Measurements from ENCODE around the gene TRIP10. TPM values are rescaled to one million over a fixed set of nuclear protein-coding genes. Genes with fewer than 3 reads are reported as not detected.

Gene TRIP10
- total and polyA plus RNA-seq, 2 donors (not counting 1 experiment from before 2014, with no cell fraction given): 32.3 to 35.3 TPM

DNA sequence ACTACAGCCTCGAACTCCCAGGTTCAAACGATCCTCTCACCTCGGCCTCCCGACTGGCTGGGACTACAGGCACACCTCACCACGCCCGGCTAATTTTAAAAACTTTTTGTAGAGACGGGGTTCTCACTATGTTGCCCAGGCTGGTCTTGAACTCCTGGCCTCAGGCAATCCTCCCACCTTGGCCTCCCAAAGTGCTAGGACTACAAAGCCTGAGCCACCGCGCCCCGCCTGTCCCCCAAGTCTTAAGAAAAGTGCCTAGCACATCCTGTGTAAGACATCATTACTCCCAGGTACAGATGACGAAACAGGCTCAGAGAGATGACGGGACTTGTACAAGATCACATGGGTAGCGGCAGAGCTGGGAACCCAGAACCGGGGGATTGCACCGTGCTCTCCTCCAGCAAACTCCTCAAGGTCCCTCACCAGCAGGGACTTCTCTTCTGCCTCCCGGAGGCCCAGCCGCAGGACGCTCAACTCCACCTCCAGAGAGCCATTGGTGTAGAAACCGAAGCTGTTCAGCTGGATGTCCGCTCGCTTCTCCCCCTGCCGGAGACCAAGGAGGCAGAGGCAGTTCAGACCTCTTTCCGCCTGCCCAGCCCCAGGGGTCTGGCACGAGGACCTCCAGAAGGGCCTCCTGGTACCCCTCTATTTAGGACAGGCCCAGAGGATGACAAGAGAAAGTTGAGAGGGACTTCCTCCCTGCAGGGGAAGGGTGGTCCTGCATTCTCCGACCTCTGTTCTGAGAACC lies 3.1 kb upstream of the TRIP10 start:
- Histone ChIP-seq H3K9ac (ENCODE audit: insufficient read depth, low read length) (peak overlapping the region; percentile 91), H3K27me3 (ENCODE audit: control insufficient read depth, insufficient read depth, low read length) (no peaks in the 10 kb centered on the region), H3K9me3 (ENCODE audit: control insufficient read depth, insufficient read depth, low read depth, low read length) (no peaks in the 10 kb centered on the region), H3K4me2 (ENCODE audit: extremely low read depth, insufficient read depth, low read length) (peak overlapping the region; percentile 92), H3K4me3 (replicated peaks in 1 of 4; ENCODE audit: control extremely low read depth in 1 of 4, insufficient read depth in 1 of 4, low read depth in 3 of 4, low read length in 4 of 4) (peak overlapping the region; percentile 72 to 98 (median 82)), H2AFZ (ENCODE audit: low read length) (peak overlapping the region; percentile 79), H4K20me1 (ENCODE audit: control insufficient read depth, extremely low read depth, insufficient read depth, low read length) (no peaks in the 10 kb centered on the region), H3K36me3 (ENCODE audit: control insufficient read depth, insufficient read depth, low read length) (peaks cover 3% of the 10 kb centered on the region), H3K4me1 (ENCODE audit: control insufficient read depth, extremely low read depth, insufficient read depth, low read length) (peaks cover 17% of the 10 kb centered on the region), H3K79me2 (ENCODE audit: control insufficient read depth, insufficient read depth, low read length) (peaks cover 5% of the 10 kb centered on the region), H3K27ac (ENCODE audit: insufficient read depth, low read length) (peak overlapping the region; percentile 93)
- DNase-seq (ENCODE audit: low read depth in 2 of 2): peak; percentile 88 to 89
- TF ChIP-seq, protein P1, sequence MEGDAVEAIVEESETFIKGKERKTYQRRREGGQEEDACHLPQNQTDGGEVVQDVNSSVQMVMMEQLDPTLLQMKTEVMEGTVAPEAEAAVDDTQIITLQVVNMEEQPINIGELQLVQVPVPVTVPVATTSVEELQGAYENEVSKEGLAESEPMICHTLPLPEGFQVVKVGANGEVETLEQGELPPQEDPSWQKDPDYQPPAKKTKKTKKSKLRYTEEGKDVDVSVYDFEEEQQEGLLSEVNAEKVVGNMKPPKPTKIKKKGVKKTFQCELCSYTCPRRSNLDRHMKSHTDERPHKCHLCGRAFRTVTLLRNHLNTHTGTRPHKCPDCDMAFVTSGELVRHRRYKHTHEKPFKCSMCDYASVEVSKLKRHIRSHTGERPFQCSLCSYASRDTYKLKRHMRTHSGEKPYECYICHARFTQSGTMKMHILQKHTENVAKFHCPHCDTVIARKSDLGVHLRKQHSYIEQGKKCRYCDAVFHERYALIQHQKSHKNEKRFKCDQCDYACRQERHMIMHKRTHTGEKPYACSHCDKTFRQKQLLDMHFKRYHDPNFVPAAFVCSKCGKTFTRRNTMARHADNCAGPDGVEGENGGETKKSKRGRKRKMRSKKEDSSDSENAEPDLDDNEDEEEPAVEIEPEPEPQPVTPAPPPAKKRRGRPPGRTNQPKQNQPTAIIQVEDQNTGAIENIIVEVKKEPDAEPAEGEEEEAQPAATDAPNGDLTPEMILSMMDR (conservative IDR thresholded peaks at IDR 0.05 in 1 of 2, IDR thresholded peaks at IDR 0.05 in 1 of 2; ENCODE audit: low read depth in 1 of 2, low read length in 2 of 2): peak; percentile 61 to 78
- TF ChIP-seq EZH2 (IDR thresholded peaks at IDR 0.05; ENCODE audit: low read length, missing control alignments): no peak

DNA sequence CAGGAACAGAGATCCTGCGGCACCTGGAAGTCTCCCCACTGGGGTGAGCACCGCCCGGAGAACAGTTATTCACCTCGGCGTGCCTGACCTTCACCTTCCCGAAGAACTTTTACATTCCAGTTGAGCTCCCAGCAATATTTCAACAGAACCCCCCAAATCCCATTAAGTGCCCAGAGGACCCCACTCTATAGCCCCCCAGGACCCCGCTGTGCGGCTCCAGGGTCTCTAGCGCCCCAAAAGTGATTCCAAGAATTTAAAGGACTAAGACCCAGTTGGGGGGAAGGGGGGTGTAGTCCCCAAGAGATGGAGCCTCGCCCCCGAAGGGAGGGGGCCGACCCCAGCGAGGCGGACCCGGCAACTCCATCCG lies 2.6 kb upstream of the TRIP10 start:
- H3K4me2 ChIP-seq (ENCODE audit: extremely low read depth, insufficient read depth, low read length): peak overlapping the region; percentile 92
- peaks cover under 1% of the 10 kb centered on the region for H3K36me3 ChIP-seq (ENCODE audit: control insufficient read depth, insufficient read depth, low read length)
- H3K4me3 ChIP-seq (replicated peaks in 1 of 4; ENCODE audit: control extremely low read depth in 1 of 4, insufficient read depth in 1 of 4, low read depth in 3 of 4, low read length in 4 of 4): peak overlapping the region; percentile 72 to 98 (median 82)
- H3K27ac ChIP-seq (ENCODE audit: insufficient read depth, low read length): peak overlapping the region; percentile 93
- H3K9ac ChIP-seq (ENCODE audit: insufficient read depth, low read length): peak overlapping the region; percentile 91
- no peaks in the 10 kb centered on the region for H3K9me3 ChIP-seq (ENCODE audit: control insufficient read depth, insufficient read depth, low read depth, low read length)
- no peaks in the 10 kb centered on the region for H4K20me1 ChIP-seq (ENCODE audit: control insufficient read depth, extremely low read depth, insufficient read depth, low read length)
- peak overlapping the region; percentile 79 for H2AFZ ChIP-seq (ENCODE audit: low read length)
- TF ChIP-seq EZH2 (IDR thresholded peaks at IDR 0.05; ENCODE audit: low read length, missing control alignments): no peak
- TF ChIP-seq, protein P1 (conservative IDR thresholded peaks at IDR 0.05 in 1 of 2, IDR thresholded peaks at IDR 0.05 in 1 of 2; ENCODE audit: low read depth in 1 of 2, low read length in 2 of 2): no peak
- H3K27me3 ChIP-seq (ENCODE audit: control insufficient read depth, insufficient read depth, low read length): no peaks in the 10 kb centered on the region
- peaks cover 17% of the 10 kb centered on the region for H3K4me1 ChIP-seq (ENCODE audit: control insufficient read depth, extremely low read depth, insufficient read depth, low read length)
- peaks cover 6% of the 10 kb centered on the region for H3K79me2 ChIP-seq (ENCODE audit: control insufficient read depth, insufficient read depth, low read length)
- DNase-seq (ENCODE audit: low read depth in 2 of 2): no peak

DNA sequence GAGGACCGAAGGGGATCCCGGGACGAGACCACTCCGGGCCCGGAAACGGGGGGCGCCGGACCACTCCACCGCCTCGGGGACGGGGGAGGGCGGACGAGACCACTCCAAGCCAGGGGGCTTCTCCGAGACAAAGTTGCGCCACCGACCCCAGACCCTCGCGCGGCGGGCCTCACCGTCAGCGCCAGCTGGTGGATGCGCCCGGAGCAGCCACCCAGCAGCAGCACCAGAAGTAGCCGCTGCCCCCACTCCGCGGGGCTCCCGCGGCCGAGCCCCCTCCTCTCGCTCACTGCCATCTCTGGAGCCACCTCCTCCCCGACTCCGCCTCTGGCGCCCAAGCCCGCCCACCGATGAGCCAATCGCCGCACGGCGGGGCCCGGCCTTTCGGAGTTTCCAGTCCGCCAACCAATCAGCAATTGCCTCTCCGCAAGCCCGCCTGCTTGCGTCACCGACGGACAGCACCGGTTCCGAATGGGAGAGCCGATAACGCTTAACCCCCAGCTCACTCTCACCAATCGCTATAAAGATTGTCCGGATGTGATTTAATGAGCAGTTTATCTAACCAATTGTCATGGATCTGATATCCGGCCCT lies 2.1 kb upstream of the TRIP10 start, which contains the start of gene GPR108:
Gene GPR108 (minus strand): TSS at position 297 of the 589 bp plus-strand sequence. CDS start 4 bp downstream, at position 293.
- peaks cover 17% of the 10 kb centered on the region for H3K4me1 ChIP-seq (ENCODE audit: control insufficient read depth, extremely low read depth, insufficient read depth, low read length)
- peaks cover 7% of the 10 kb centered on the region for H3K79me2 ChIP-seq (ENCODE audit: control insufficient read depth, insufficient read depth, low read length)
- peak within 1 kb of the TSS; percentile 93 for H3K27ac ChIP-seq (ENCODE audit: insufficient read depth, low read length)
- H2AFZ ChIP-seq (ENCODE audit: low read length): peak within 1 kb of the TSS; percentile 79
- peak within 1 kb of the TSS; percentile 91 for H3K9ac ChIP-seq (ENCODE audit: insufficient read depth, low read length)
- H3K9me3 ChIP-seq (ENCODE audit: control insufficient read depth, insufficient read depth, low read depth, low read length): no peaks in the 10 kb centered on the region
- H3K4me3 ChIP-seq (replicated peaks in 1 of 4; ENCODE audit: control extremely low read depth in 1 of 4, insufficient read depth in 1 of 4, low read depth in 3 of 4, low read length in 4 of 4): peak within 1 kb of the TSS; percentile 72 to 98 (median 82)
- peak within 1 kb of the TSS; percentile 92 for H3K4me2 ChIP-seq (ENCODE audit: extremely low read depth, insufficient read depth, low read length)
- H3K36me3 ChIP-seq (ENCODE audit: control insufficient read depth, insufficient read depth, low read length): no peaks in the 10 kb centered on the region
- peak; percentile 100 for DNase-seq (ENCODE audit: low read depth in 2 of 2)
- TF ChIP-seq, protein P1 (conservative IDR thresholded peaks at IDR 0.05 in 1 of 2, IDR thresholded peaks at IDR 0.05 in 1 of 2; ENCODE audit: low read depth in 1 of 2, low read length in 2 of 2): no peak
- no peak for TF ChIP-seq EZH2 (IDR thresholded peaks at IDR 0.05; ENCODE audit: low read length, missing control alignments)
- H4K20me1 ChIP-seq (ENCODE audit: control insufficient read depth, extremely low read depth, insufficient read depth, low read length): no peaks in the 10 kb centered on the region
- no peaks in the 10 kb centered on the region for H3K27me3 ChIP-seq (ENCODE audit: control insufficient read depth, insufficient read depth, low read length)

All from fibroblast of lung (primary cell).